HG03097 (cell line): Measurements from ENCODE around the gene MPRIP.
"Not testable (repeated sequence)": the region's sequence is repeated elsewhere in the genome, so short reads cannot be mapped to it uniquely, and the experiment has no call there.

Source experiments
- ATAC-seq: cut with Tn5 transposase; IDR thresholded peaks from one replicate; pipeline ENCODE4 v1.9.1; 2021; ENCODE audit not compliant: unreplicated experiment, low FRiP score

The MPRIP gene

GRCh38 chr17:17042384-17042736 is at the start of gene MPRIP:
Gene MPRIP, plus strand, starts transcription at chr17:17042457. Its CDS starts 392 bp downstream, at chr17:17042849.
- no peak for ATAC-seq

- no peak for ATAC-seq
These were observed 47.6 kb upstream of the MPRIP start for GRCh38 chr17:16994631-16995030.

GRCh38 chr17:16995930-16996329 is 46.3 kb upstream of the MPRIP start:
- ATAC-seq, result no peak

- ATAC-seq, result not testable (repeated sequence)
These were observed 45.5 kb upstream of the MPRIP start for GRCh38 chr17:16996726-16997125.

GRCh38 chr17:16997514-16998429 is 44.5 kb upstream of the MPRIP start:
- no peak for ATAC-seq

- ATAC-seq, result no peak
These were observed 42.2 kb upstream of the MPRIP start for GRCh38 chr17:16999931-17000625.

GRCh38 chr17:17001076-17001777 is 41.0 kb upstream of the MPRIP start:
- ATAC-seq, result no peak

- peak; percentile 51 for ATAC-seq
These were observed 40.3 kb upstream of the MPRIP start for GRCh38 chr17:17001874-17002520.

GRCh38 chr17:17002731-17003715 is 39.2 kb upstream of the MPRIP start:
- not testable (repeated sequence) for ATAC-seq

- ATAC-seq, result no peak
These were observed 37.8 kb upstream of the MPRIP start for GRCh38 chr17:17004251-17004996.

- not testable (repeated sequence) for ATAC-seq
These were observed 37.2 kb upstream of the MPRIP start for GRCh38 chr17:17004997-17005614.

GRCh38 chr17:17007891-17008290 is 34.4 kb upstream of the MPRIP start:
- ATAC-seq, result not testable (repeated sequence)

GRCh38 chr17:17008621-17009397 is 33.4 kb upstream of the MPRIP start:
- ATAC-seq, result not testable (repeated sequence)

- ATAC-seq, result not testable (repeated sequence)
These were observed 32.3 kb upstream of the MPRIP start for GRCh38 chr17:17009972-17010371.

GRCh38 chr17:17010545-17011034 is 31.7 kb upstream of the MPRIP start:
- ATAC-seq, result not testable (repeated sequence)

GRCh38 chr17:17011043-17011907 is 31.0 kb upstream of the MPRIP start:
- ATAC-seq, result not testable (repeated sequence)
